ENCODE measurements around the gene SHC2.

DNA sequence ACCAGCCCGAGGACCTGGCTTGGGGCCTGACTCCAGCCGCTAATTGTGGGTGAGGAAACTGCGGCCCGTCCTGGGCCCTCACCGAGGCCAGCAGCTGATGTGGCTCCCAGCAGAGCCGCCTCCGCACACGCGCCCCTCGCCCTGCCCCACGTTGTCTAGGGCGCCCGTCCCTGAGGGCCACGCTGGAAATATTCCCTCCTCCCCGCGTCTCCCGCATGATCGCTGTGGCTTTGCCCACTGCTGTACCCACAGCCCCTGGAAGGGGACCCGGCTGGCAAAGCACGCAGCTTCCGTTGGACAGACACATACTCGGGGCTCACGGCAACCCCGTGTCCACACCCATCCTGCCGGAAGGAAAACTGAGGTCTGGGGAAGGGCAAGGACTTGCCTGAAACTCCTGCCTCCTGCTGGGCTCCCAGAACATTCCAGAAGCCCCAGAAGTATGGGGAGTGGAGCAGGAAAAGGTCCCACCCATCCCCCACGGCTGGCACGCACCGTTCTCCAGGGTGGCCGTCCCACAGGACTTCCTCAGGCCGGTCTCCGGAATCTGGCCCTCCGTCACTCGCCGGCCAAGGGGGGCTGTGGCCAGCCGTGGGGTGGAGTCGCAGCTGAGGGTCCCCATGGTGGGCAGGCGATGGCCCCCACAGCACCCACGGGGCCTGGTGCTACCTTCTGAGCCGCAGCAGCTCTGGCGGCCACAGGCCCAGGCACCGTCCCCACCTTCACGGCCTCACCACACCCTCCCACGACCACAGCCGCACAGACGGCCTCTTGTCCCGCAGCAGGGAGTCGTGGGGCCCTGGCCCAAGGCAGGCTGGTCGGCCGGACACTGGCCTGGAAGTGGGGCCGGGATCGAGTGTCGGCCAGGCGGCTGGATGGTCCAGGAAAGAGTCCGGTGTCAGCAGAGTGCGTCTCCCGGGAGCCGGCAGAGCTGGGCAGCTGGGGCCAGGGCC lies 13.6 kb upstream of the SHC2 start:
- TF ChIP-seq CTCF (IDR thresholded peaks at IDR 0.05; ENCODE audit: low read length), result no peak
- no peak for TF ChIP-seq EZH2 (IDR thresholded peaks at IDR 0.05; ENCODE audit: borderline replicate concordance, low read length)
